Duodenal mucosa (tissue), 2 donors: ENCODE results near the gene ELF3.

Experiments used
- H3K27ac ChIP-seq: one replicate; pipeline ENCODE4 v1.7.0; 2013; ENCODE audit warnings: low read depth, low read length
- H3K27me3 ChIP-seq, 2 donors: one replicate each; pipeline ENCODE4 v1.7.0; 2013; ENCODE audit warnings: low read length in 2 of 2, control low read depth in 1 of 2; ENCODE audit not compliant: insufficient read depth in 2 of 2, control insufficient read depth in 1 of 2
- H3K36me3 ChIP-seq, 2 donors: one replicate each; pipeline ENCODE4 v1.7.0; 2013; ENCODE audit warnings: low read length in 2 of 2, control low read depth in 1 of 2; ENCODE audit not compliant: insufficient read depth in 2 of 2, control insufficient read depth in 1 of 2
- H3K4me1 ChIP-seq, 2 donors: one replicate each; pipeline ENCODE4 v1.7.0; 2013; ENCODE audit warnings: low read length in 2 of 2, control low read depth in 1 of 2; ENCODE audit not compliant: insufficient read depth in 2 of 2, control insufficient read depth in 1 of 2
- H3K4me3 ChIP-seq, 2 donors: one replicate each; pipeline ENCODE4 v1.7.0; 2013; ENCODE audit warnings: low read length in 2 of 2, low read depth in 1 of 2
- H3K9ac ChIP-seq, 2 donors: one replicate each; pipeline ENCODE4 v1.7.0; 2013; ENCODE audit warnings: low read length in 2 of 2, low read depth in 1 of 2
- H3K9me3 ChIP-seq, 2 donors: one replicate each; pipeline ENCODE4 v1.7.0; 2013; ENCODE audit warnings: low read length in 2 of 2, control low read depth in 1 of 2; ENCODE audit not compliant: control insufficient read depth in 1 of 2

The ELF3 gene

GRCh38 chr1:202007805-202008489 lies 2.4 kb upstream of the ELF3 start:
- Histone ChIP-seq H3K36me3 (peaks cover 38 to 49% of the 10 kb centered on the region in 2 donors), H3K4me1 (peaks cover 10 to 23% of the 10 kb centered on the region in 2 donors), H3K9ac (peak overlapping the region in 1 of 2 donors; percentile 52), H3K4me3 (peak overlapping the region; percentile 34 to 41), H3K27ac (no peak overlapping the region), H3K27me3 (no peaks in the 10 kb centered on the region), H3K9me3 (no peaks in the 10 kb centered on the region)

- peaks cover 10 to 23% of the 10 kb centered on the region in 2 donors for H3K4me1 ChIP-seq
- no peaks in the 10 kb centered on the region for H3K27me3 ChIP-seq
- peaks cover 40 to 47% of the 10 kb centered on the region in 2 donors for H3K36me3 ChIP-seq
- H3K4me3 ChIP-seq, result peak overlapping the region; percentile 41 to 67
- no peaks in the 10 kb centered on the region for H3K9me3 ChIP-seq
- peak overlapping the region; percentile 72 to 74 for H3K9ac ChIP-seq
- H3K27ac ChIP-seq, result peak overlapping the region; percentile 84
Observed at GRCh38 chr1:202009326-202010179, 834 bp upstream of the ELF3 start.

- H3K4me3 ChIP-seq, result peak overlapping the region; percentile 85 to 97
- no peaks in the 10 kb centered on the region for H3K9me3 ChIP-seq
- peaks cover 9 to 37% of the 10 kb centered on the region in 2 donors for H3K4me1 ChIP-seq
- H3K27ac ChIP-seq, result peak overlapping the region; percentile 97
- H3K9ac ChIP-seq, result peak overlapping the region; percentile 74 to 100
- no peaks in the 10 kb centered on the region for H3K27me3 ChIP-seq
- H3K36me3 ChIP-seq, result peaks cover 37 to 47% of the 10 kb centered on the region in 2 donors
Observed at GRCh38 chr1:202011994-202012393, 1.6 kb downstream of the ELF3 start.

- no peaks in the 10 kb centered on the region for H3K9me3 ChIP-seq
- H3K27me3 ChIP-seq, result no peaks in the 10 kb centered on the region
- peak overlapping the region; percentile 74 to 100 for H3K9ac ChIP-seq
- H3K27ac ChIP-seq, result peak overlapping the region; percentile 97
- peak overlapping the region; percentile 85 to 97 for H3K4me3 ChIP-seq
- H3K36me3 ChIP-seq, result peaks cover 37 to 47% of the 10 kb centered on the region in 2 donors
- peaks cover under 1 to 34% of the 10 kb centered on the region in 2 donors for H3K4me1 ChIP-seq
Observed at GRCh38 chr1:202012544-202013478, 2.4 kb downstream of the ELF3 start.

GRCh38 chr1:202013603-202014002 lies 3.2 kb downstream of the ELF3 start:
- Histone ChIP-seq H3K9ac (peak overlapping the region; percentile 74 to 100), H3K4me1 (peaks cover 0 to 36% of the 10 kb centered on the region in 2 donors), H3K9me3 (no peaks in the 10 kb centered on the region), H3K36me3 (peaks cover 37 to 47% of the 10 kb centered on the region in 2 donors), H3K27me3 (no peaks in the 10 kb centered on the region), H3K4me3 (peak overlapping the region; percentile 85 to 97), H3K27ac (peak overlapping the region; percentile 97)

- H3K9me3 ChIP-seq, result no peaks in the 10 kb centered on the region
- peaks cover 3 to 37% of the 10 kb centered on the region in 2 donors for H3K4me1 ChIP-seq
- H3K9ac ChIP-seq, result peak overlapping the region; percentile 74 to 100
- peaks cover 37 to 47% of the 10 kb centered on the region in 2 donors for H3K36me3 ChIP-seq
- H3K27me3 ChIP-seq, result no peaks in the 10 kb centered on the region
- peak overlapping the region; percentile 85 to 97 for H3K4me3 ChIP-seq
- H3K27ac ChIP-seq, result peak overlapping the region; percentile 97
Observed at GRCh38 chr1:202014060-202014459, 3.7 kb downstream of the ELF3 start.

GRCh38 chr1:202014915-202015661 lies 4.7 kb downstream of the ELF3 start:
- peak overlapping the region; percentile 63 to 97 for H3K4me3 ChIP-seq
- H3K27me3 ChIP-seq, result no peaks in the 10 kb centered on the region
- peak overlapping the region; percentile 94 to 100 for H3K9ac ChIP-seq
- H3K9me3 ChIP-seq, result no peaks in the 10 kb centered on the region
- peaks cover 4 to 33% of the 10 kb centered on the region in 2 donors for H3K4me1 ChIP-seq
- H3K36me3 ChIP-seq, result peaks cover 37 to 47% of the 10 kb centered on the region in 2 donors
- peak overlapping the region; percentile 97 for H3K27ac ChIP-seq

GRCh38 chr1:202015662-202015937 lies 5.2 kb downstream of the ELF3 start:
- no peaks in the 10 kb centered on the region for H3K27me3 ChIP-seq
- peak overlapping the region; percentile 97 for H3K27ac ChIP-seq
- no peaks in the 10 kb centered on the region for H3K9me3 ChIP-seq
- H3K4me1 ChIP-seq, result peaks cover 4 to 32% of the 10 kb centered on the region in 2 donors
- peaks cover 37 to 47% of the 10 kb centered on the region in 2 donors for H3K36me3 ChIP-seq
- H3K4me3 ChIP-seq, result peak overlapping the region; percentile 63 to 97
- peak overlapping the region; percentile 94 to 100 for H3K9ac ChIP-seq
